Mesendoderm (in vitro differentiated cells): ENCODE data around the gene KAZN.

Experiments used
- DNase-seq: peaks from one replicate; pipeline ENCODE4 v3.0.0; 2013
- H2AK5ac ChIP-seq: 2 replicates; pipeline ENCODE4 v1.6.1; 2013; ENCODE audit warnings: low read length, inconsistent platforms
- H2BK120ac ChIP-seq: 2 replicates; pipeline ENCODE4 v1.6.1; 2013; ENCODE audit warnings: low read depth, mild to moderate bottlenecking, low read length, moderate library complexity, mixed read lengths
- H2BK15ac ChIP-seq: replicated peaks from 2 replicates; pipeline ENCODE4 v1.6.1; 2013; ENCODE audit warnings: low read depth, mild to moderate bottlenecking, moderate library complexity
- H2BK5ac ChIP-seq: 2 replicates; pipeline ENCODE4 v1.6.1; 2013; ENCODE audit warnings: low read length, inconsistent platforms
- H3K18ac ChIP-seq: 2 replicates; pipeline ENCODE4 v1.6.1; 2013; ENCODE audit warnings: mild to moderate bottlenecking, low read length, mixed read lengths
- H3K23ac ChIP-seq: one replicate; pipeline ENCODE4 v1.6.1; 2013; ENCODE audit warnings: low read length
- H3K27ac ChIP-seq: 2 replicates; pipeline ENCODE4 v1.5.1; 2013; ENCODE audit warnings: low read depth, mild to moderate bottlenecking, inconsistent platforms, low read length, moderate library complexity
- H3K27me3 ChIP-seq: 2 replicates; pipeline ENCODE4 v1.6.1; 2013; ENCODE audit warnings: low read length, control low read depth, mild to moderate bottlenecking, inconsistent platforms; ENCODE audit not compliant: insufficient read depth, poor library complexity
- H3K36me3 ChIP-seq: 2 replicates; pipeline ENCODE4 v1.6.1; 2013; ENCODE audit warnings: low read length, inconsistent platforms; ENCODE audit not compliant: control insufficient read depth, insufficient read depth
- H3K4ac ChIP-seq: one replicate; pipeline ENCODE4 v1.6.1; 2013; ENCODE audit warnings: low read depth, mild to moderate bottlenecking, low read length, moderate library complexity
- H3K4me1 ChIP-seq: 2 replicates; pipeline ENCODE4 v1.6.1; 2013; ENCODE audit warnings: low read depth, low read length, inconsistent platforms; ENCODE audit not compliant: control insufficient read depth
- H3K4me2 ChIP-seq: 2 replicates; pipeline ENCODE4 v1.6.1; 2013; ENCODE audit warnings: low read length
- H3K4me3 ChIP-seq: 2 replicates; pipeline ENCODE4 v1.5.1; 2013; ENCODE audit warnings: mild to moderate bottlenecking, low read length
- H3K56ac ChIP-seq: one replicate; pipeline ENCODE4 v1.6.1; 2013; ENCODE audit warnings: low read length
- H3K79me1 ChIP-seq: 2 replicates; pipeline ENCODE4 v1.6.1; 2013; ENCODE audit warnings: low read length, inconsistent platforms
- H3K79me2 ChIP-seq: 2 replicates; pipeline ENCODE4 v1.6.1; 2013; ENCODE audit warnings: mild to moderate bottlenecking, low read length; ENCODE audit not compliant: control insufficient read depth, insufficient read depth
- H3K9ac ChIP-seq: 2 replicates; pipeline ENCODE4 v1.6.1; 2013; ENCODE audit warnings: low read length, inconsistent platforms
- H4K5ac ChIP-seq: one replicate; pipeline ENCODE4 v1.6.1; 2013; ENCODE audit warnings: low read length
- H4K8ac ChIP-seq: one replicate; pipeline ENCODE4 v1.6.1; 2013; ENCODE audit warnings: low read depth, mild to moderate bottlenecking, control low read depth, low read length, moderate library complexity
- WGBS: extraction: QIAGEN DNeasy Blood & Tissue Kit; methylation state at CpG from one replicate; pipeline ENCODE4 v1.1.7; 2013; ENCODE audit warnings: low lambda C conversion rate, missing lambda C conversion rate; ENCODE audit not compliant: insufficient coverage; ENCODE audit errors: extremely low coverage; 5-methylcytosine and 5-hydroxymethylcytosine counted together

Gene KAZN

DNA sequence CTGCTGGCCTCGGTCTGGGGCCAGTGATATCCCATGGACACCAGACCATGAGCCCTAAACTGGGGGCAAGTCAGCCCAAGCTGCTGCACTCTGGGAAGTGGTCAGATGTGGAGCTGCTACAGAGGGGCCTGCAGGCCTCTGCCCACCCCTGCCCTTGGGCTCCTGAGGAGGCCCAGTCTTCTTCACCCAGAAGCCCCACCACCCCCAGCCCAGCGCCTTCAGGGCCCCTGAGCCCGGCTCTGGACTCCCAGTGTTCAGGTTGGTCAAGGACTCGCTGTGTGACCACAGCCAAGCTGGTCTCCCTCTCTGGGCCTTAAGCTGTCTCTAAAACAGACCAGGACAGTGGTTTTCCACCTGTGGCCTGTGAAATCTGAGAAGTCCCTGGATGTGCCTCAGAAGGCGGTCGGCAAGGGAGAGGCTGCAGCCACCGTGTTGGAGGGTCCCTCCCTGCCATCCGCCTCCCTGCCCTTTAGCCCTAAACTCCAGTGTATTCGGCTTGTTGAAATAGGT, 475.4 kb downstream of the KAZN start:
- Histone ChIP-seq H2BK120ac (no peak overlapping the region), H3K4me2 (no peak overlapping the region), H3K4ac (no peak overlapping the region), H3K36me3 (no peaks in the 10 kb centered on the region), H3K56ac (no peak overlapping the region), H3K79me2 (no peaks in the 10 kb centered on the region), H3K27me3 (no peaks in the 10 kb centered on the region), H3K18ac (no peak overlapping the region), H3K79me1 (no peaks in the 10 kb centered on the region), H4K5ac (no peak overlapping the region), H3K4me3 (no peak overlapping the region), H3K27ac (no peak overlapping the region), H2AK5ac (no peak overlapping the region), H2BK5ac (no peak overlapping the region), H2BK15ac (no peak overlapping the region), H4K8ac (no peak overlapping the region), H3K4me1 (no peaks in the 10 kb centered on the region), H3K9ac (no peak overlapping the region), H3K23ac (no peak overlapping the region)
- no peak for DNase-seq
- no CpG with 5 or more reads among the region's 9 CpGs for WGBS

DNA sequence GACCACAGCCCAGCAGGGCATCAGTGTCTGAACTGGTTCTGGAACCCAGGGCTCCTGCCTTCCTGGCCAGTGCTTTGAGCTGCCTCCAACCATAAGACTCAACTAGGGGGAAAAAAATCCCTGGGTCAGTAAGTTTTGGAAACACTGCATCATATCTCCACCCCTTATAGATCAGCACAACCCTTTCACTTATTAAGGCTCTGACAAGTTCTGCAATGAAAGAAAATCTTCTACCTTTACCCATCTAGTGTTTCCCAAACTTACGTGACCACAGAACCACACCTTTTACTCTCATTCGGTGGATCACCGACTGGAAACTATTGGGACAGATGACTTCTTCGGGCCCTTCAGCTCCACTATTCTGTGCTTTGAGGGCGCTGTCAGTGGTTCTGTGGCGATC, 476.7 kb downstream of the KAZN start:
- no peaks in the 10 kb centered on the region for H3K79me2 ChIP-seq
- H4K8ac ChIP-seq: no peak overlapping the region
- no peaks in the 10 kb centered on the region for H3K36me3 ChIP-seq
- no peak for DNase-seq
- H3K27me3 ChIP-seq: no peaks in the 10 kb centered on the region
- H3K23ac ChIP-seq: no peak overlapping the region
- H2BK15ac ChIP-seq: no peak overlapping the region
- H2BK5ac ChIP-seq: no peak overlapping the region
- H3K56ac ChIP-seq: no peak overlapping the region
- H3K18ac ChIP-seq: no peak overlapping the region
- no CpG with 5 or more reads among the region's 6 CpGs for WGBS
- H3K4me3 ChIP-seq: no peak overlapping the region
- H2AK5ac ChIP-seq: no peak overlapping the region
- H3K4me1 ChIP-seq: no peaks in the 10 kb centered on the region
- H3K79me1 ChIP-seq: no peaks in the 10 kb centered on the region
- H2BK120ac ChIP-seq: no peak overlapping the region
- no peak overlapping the region for H4K5ac ChIP-seq
- no peak overlapping the region for H3K4me2 ChIP-seq
- no peak overlapping the region for H3K4ac ChIP-seq
- no peak overlapping the region for H3K27ac ChIP-seq
- H3K9ac ChIP-seq: no peak overlapping the region

DNA sequence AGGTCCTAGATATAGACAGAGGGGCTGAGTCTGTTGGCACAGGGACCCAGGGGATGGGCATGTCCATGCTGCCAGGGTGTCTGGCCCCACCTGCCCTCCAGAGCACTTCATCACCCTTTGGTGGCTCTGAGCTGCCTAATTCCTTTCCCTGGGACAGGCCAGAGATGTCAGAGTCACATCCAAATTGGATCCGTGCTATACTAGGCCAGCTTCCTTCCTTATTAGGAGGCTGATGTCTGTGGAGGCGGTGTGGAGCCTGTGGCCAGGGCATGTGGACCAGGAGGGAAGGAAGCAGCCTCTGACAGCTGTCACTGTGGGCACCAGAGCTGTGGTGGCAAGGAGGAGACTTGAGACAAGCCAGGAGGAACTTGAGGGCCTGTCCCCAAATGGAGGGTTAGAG, 477.3 kb downstream of the KAZN start:
- Histone ChIP-seq H4K5ac (no peak overlapping the region), H3K23ac (no peak overlapping the region), H3K18ac (no peak overlapping the region), H2BK15ac (no peak overlapping the region), H3K27ac (no peak overlapping the region), H3K9ac (no peak overlapping the region), H3K56ac (no peak overlapping the region), H3K79me1 (no peaks in the 10 kb centered on the region), H3K4me1 (no peaks in the 10 kb centered on the region), H3K27me3 (no peaks in the 10 kb centered on the region), H3K4me2 (no peak overlapping the region), H3K4me3 (no peak overlapping the region), H3K36me3 (no peaks in the 10 kb centered on the region), H2BK5ac (no peak overlapping the region), H2AK5ac (no peak overlapping the region), H2BK120ac (no peak overlapping the region), H3K4ac (no peak overlapping the region), H4K8ac (no peak overlapping the region), H3K79me2 (no peaks in the 10 kb centered on the region)
- WGBS: no CpG with 5 or more reads among the region's 2 CpGs
- DNase-seq: no peak

DNA sequence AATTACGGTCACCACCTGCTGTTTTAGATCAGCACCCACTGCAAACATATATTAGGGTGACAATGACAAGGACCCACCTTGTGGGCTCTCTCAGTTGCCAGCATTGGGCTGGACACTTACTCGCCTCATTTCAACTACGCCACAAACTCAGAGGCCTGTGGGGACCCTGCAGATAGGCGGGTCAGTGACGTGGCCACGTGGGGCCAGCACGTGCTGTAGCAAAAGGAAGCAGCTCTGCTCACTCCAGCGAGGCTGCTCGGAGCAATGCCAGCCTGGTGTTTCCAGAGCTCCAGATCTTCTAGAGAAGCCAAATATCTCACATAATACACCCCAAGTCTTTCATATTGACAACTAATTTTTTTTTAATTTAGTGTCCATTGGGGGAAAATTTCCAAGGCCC, 478.3 kb downstream of the KAZN start:
- Histone ChIP-seq H3K79me1 (no peaks in the 10 kb centered on the region), H3K79me2 (no peaks in the 10 kb centered on the region), H2BK5ac (no peak overlapping the region), H3K36me3 (no peaks in the 10 kb centered on the region), H3K4me3 (no peak overlapping the region), H3K4me2 (no peak overlapping the region), H3K56ac (no peak overlapping the region), H3K27ac (no peak overlapping the region), H4K8ac (no peak overlapping the region), H3K18ac (no peak overlapping the region), H3K4ac (no peak overlapping the region), H2BK120ac (no peak overlapping the region), H2BK15ac (no peak overlapping the region), H3K4me1 (no peaks in the 10 kb centered on the region), H3K27me3 (no peaks in the 10 kb centered on the region), H3K23ac (no peak overlapping the region), H2AK5ac (no peak overlapping the region), H3K9ac (no peak overlapping the region), H4K5ac (no peak overlapping the region)
- no CpG with 5 or more reads among the region's 9 CpGs for WGBS
- no peak for DNase-seq

DNA sequence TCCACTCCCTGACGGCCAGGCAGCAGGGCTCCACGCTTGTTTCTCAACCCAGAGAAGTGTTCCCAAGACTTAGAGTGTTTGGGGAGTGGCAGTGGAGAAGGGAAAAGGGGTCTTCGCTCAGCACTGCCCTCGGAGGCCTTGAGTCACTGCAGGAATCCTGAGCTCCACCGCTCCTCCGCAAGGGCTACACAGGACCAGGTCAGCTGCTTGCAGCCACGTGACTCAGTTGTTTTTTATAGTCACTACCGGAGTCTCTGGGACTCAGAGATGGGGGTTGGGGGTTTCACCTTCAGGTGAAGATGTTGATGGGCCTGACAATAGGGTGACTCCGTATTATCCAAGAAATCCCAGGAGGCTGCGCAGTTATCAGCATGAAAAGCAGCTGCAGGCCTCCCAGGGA, 478.9 kb downstream of the KAZN start:
- Histone ChIP-seq H3K4me1 (no peaks in the 10 kb centered on the region), H2BK15ac (no peak overlapping the region), H3K9ac (no peak overlapping the region), H3K4ac (no peak overlapping the region), H3K23ac (no peak overlapping the region), H3K56ac (no peak overlapping the region), H3K36me3 (no peaks in the 10 kb centered on the region), H2BK120ac (no peak overlapping the region), H2BK5ac (no peak overlapping the region), H3K4me2 (no peak overlapping the region), H3K79me2 (no peaks in the 10 kb centered on the region), H3K18ac (no peak overlapping the region), H4K8ac (no peak overlapping the region), H4K5ac (no peak overlapping the region), H2AK5ac (no peak overlapping the region), H3K79me1 (no peaks in the 10 kb centered on the region), H3K4me3 (no peak overlapping the region), H3K27me3 (no peaks in the 10 kb centered on the region), H3K27ac (no peak overlapping the region)
- DNase-seq: no peak
- no CpG with 5 or more reads among the region's 10 CpGs for WGBS

- H3K56ac ChIP-seq: no peak overlapping the region
- no peak overlapping the region for H3K9ac ChIP-seq
- no peak overlapping the region for H2BK120ac ChIP-seq
- no peak overlapping the region for H3K18ac ChIP-seq
- H3K79me1 ChIP-seq: no peaks in the 10 kb centered on the region
- H4K8ac ChIP-seq: no peak overlapping the region
- no peak overlapping the region for H3K4ac ChIP-seq
- no peak overlapping the region for H2BK15ac ChIP-seq
- H3K4me1 ChIP-seq: no peaks in the 10 kb centered on the region
- H3K4me2 ChIP-seq: no peak overlapping the region
- H3K36me3 ChIP-seq: no peaks in the 10 kb centered on the region
- WGBS: no CpG with 5 or more reads among the region's 10 CpGs
- H3K4me3 ChIP-seq: no peak overlapping the region
- H3K23ac ChIP-seq: no peak overlapping the region
- H3K27me3 ChIP-seq: no peaks in the 10 kb centered on the region
- H3K27ac ChIP-seq: no peak overlapping the region
- no peak overlapping the region for H4K5ac ChIP-seq
- H3K79me2 ChIP-seq: no peaks in the 10 kb centered on the region
- H2BK5ac ChIP-seq: no peak overlapping the region
- H2AK5ac ChIP-seq: no peak overlapping the region
- no peak for DNase-seq
These were observed 482.0 kb downstream of the KAZN start for GRCh38 chr1:15080328-15081007.
